ENCODE data around the gene INSM1.

DNA sequence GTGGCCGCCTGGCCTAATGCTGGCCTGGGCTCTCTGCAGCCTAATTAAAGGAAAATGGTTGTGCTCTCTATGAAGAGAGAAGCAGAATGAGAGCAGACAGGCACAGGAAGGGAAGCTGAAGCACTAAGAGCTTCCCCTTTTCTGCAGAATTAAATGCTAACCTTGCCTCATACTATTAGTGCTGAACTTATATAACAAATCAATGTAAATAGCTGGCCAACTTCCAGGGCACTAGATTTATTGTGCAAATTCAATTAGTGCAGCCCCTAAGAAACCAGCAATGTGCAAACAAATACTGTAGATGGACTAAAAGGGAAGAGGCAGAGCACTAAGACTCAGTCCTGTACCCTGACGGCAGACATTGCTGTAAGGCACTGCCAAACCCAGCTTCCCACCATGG, 36.1 kb upstream of the INSM1 start:
- no peak for TF ChIP-seq POLR2A (IDR thresholded peaks at IDR 0.05; ENCODE audit: low read depth, low read length)
- TF ChIP-seq, protein P1, sequence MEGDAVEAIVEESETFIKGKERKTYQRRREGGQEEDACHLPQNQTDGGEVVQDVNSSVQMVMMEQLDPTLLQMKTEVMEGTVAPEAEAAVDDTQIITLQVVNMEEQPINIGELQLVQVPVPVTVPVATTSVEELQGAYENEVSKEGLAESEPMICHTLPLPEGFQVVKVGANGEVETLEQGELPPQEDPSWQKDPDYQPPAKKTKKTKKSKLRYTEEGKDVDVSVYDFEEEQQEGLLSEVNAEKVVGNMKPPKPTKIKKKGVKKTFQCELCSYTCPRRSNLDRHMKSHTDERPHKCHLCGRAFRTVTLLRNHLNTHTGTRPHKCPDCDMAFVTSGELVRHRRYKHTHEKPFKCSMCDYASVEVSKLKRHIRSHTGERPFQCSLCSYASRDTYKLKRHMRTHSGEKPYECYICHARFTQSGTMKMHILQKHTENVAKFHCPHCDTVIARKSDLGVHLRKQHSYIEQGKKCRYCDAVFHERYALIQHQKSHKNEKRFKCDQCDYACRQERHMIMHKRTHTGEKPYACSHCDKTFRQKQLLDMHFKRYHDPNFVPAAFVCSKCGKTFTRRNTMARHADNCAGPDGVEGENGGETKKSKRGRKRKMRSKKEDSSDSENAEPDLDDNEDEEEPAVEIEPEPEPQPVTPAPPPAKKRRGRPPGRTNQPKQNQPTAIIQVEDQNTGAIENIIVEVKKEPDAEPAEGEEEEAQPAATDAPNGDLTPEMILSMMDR (IDR thresholded peaks at IDR 0.05; ENCODE audit: extremely low read depth in 1 of 2, insufficient read depth in 1 of 2, low read depth in 1 of 2, low read length in 2 of 2) = no peak
- TF ChIP-seq, protein P2, sequence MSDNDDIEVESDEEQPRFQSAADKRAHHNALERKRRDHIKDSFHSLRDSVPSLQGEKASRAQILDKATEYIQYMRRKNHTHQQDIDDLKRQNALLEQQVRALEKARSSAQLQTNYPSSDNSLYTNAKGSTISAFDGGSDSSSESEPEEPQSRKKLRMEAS (IDR thresholded peaks at IDR 0.05; ENCODE audit: insufficient read depth, insufficient read length) = no peak

Data from endothelial cell of umbilical vein (primary cell).